NCI-H2171 (cell line): ENCODE results near the gene GMPPB.
"Not testable (repeated sequence)": the region's sequence is repeated elsewhere in the genome, so short reads cannot be mapped to it uniquely, and the experiment has no call there.

Experiments
- DNase-seq: peaks from one replicate; lab custom pipeline; 2025; lab: John Stamatoyannopoulos, UW

Gene GMPPB

DNA sequence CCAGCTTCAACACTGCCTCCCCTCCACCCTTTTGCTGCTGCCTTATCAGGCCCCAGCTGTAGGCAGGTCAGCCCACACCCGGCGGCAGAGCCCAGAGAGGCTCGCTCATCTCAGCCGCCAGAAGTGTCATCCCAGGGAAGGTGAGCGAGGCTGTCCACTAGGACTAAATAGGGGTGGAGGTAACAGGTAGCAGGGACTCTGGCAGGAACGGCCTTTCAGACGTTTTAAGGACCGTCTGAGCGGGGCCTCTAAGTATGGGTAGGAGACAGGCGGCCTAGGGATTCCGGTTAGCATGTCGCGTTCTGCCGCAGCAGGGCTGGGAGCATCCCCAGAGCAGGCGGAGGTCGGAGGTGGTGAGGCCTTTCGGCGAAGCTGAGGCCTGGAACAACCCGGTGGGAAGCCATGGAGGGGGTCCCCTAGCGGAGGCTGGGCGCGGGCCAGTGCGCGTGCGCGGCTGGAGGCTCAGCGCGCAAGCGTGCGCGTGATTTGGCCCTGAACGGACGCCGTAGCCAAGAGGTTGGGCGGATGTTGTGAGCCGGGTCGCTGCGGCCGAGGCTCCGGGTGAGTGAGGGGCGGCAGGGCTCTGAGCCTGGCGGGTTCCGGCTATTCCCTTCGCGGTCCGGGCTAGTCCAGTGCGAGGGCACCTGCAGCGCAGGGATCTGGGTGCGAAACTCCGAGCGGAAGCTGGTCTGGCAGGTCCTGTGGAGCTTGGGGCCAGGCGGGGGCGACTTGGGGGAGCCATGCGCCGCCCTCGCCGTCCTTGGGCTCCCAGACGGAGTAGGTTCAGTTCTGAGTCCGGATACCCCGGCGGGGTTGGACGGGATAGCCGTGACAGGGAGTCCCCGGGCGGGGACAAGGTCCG lies 34.5 kb downstream of the GMPPB start, which contains the start of the genes MST1 and RNF123:
MST1 (minus strand) TSS at position 429 of the 862 bp plus-strand sequence. CDS start 783 bp downstream, outside the sequence.
RNF123 (plus strand) TSS at position 512 of the 862 bp plus-strand sequence. CDS start 1,609 bp downstream, outside the sequence.
- DNase-seq, result no peak

DNA sequence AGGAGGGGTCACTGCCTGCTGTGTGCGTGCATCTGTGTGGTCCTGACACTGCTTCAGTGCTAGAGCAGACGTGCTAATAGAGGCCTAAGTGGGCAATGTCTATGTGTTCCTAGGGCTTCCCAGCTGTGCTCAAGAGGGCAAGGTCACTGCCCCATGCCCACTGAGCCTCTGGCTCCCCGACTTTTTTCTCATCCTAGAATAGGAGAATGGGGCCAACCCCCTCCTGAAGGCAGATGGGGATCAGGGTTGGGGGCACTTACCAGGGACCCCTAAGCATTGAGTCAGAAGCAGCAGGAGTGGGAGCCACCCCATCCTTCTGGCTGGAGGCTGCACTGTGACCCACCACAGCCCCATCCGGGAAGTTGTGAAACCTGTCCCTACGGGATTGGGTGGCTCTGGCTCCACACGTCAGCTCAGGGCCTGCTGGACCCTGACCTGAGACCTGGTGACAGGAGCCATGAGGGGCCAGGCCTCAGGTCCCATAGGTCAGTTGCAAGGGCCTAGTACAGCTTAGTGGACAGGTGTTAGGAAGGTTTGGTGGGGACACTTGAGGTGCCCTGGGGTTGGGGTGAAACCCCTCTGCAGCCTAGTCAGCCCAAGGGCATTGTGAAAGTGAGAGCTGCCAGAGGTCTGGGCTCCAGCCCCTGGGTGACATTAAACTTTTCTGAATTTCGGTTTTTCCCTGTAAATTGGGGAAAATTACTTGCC lies 35.3 kb downstream of the GMPPB start:
- DNase-seq, result not testable (repeated sequence)

DNA sequence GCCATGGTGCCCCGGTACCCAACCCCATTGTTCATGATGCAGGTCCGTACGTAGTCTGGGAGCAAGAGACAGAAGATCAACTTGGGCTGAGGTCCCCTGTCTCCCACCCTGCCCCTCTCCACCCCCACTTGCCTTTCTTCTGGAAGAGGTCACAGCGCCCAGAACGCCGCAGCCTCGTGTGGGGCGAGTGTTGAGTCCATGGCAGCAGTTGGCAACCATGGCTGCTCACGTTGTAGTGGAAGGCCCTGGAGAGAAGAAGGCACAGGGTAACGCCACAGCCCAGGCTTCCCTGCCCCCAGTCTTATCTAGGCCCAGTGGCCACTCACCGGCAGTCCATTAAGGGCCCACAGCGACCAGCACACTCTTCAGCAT lies 36.3 kb downstream of the GMPPB start:
- not testable (repeated sequence) for DNase-seq

DNA sequence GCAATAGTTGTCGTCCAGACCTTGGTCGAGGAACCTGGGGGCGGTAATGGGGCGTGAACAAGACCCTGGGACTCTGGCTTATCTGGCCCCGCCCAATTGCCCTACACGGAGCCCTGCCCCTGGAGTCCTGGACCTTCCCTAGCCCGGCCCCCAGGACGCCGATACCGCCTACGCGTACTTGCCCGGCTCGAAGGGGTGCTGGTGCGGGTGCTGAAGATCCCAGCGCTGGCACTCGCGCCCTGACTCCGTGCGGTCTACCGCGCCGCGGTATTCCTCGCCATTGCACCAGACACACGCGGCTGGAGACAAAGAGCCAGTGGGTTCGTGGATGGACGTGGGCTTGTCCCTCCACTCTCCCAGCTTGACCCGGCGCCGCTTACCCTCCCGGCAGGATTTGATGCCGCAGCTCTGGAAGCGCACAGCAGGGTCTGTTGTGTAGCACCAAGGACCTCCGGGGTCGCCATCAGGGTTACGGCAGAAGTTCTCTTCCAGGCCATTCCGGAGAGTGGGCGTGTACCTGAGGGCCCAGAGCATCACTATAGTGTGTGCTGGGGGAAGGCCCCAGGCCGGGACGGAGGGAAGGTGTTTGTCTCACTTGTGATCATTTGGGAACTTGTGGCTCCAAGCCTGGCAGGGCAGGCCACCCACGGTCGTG lies 36.9 kb downstream of the GMPPB start:
- not testable (repeated sequence) for DNase-seq

DNA sequence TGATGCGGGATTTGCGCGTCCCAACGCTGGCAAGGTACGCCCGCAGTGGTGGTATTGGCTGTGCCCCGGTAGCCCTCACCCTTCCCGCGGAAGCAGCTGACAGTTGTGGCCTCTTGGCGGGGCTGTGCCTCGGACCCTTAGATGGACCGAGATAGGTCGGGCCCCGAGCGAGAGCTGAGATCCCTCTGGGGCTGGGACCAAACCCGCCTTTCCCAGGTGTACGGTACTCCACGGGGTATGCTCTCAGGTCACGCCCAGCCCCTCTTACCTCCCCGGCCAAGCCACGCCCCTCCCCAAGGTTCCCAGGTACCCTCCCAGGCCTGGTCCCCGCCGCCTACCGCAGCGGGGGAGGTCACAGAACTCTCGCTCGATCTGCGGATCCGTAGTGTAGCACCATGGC lies 37.4 kb downstream of the GMPPB start:
- DNase-seq, result not testable (repeated sequence)

DNA sequence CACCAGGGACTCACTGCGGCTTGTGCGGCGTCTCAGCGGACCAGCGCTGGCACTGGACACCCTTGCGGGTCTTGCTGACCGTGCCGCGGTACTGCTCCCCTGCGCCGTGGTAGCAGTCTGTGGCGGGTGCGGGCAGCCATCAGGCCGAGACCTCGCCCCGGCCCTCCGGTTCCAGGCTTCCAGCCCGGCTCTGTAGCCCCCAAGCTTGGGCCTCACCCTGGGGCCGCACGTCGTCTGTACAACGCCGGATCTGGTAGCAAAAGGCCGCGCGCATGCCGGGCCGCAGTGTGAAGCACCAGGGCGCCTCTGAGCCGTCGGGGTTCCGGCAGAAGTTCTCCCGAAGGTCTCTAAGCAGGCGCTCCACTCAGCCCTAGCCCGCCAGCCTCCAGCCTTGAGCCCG lies 37.9 kb downstream of the GMPPB start:
- not testable (repeated sequence) for DNase-seq

DNA sequence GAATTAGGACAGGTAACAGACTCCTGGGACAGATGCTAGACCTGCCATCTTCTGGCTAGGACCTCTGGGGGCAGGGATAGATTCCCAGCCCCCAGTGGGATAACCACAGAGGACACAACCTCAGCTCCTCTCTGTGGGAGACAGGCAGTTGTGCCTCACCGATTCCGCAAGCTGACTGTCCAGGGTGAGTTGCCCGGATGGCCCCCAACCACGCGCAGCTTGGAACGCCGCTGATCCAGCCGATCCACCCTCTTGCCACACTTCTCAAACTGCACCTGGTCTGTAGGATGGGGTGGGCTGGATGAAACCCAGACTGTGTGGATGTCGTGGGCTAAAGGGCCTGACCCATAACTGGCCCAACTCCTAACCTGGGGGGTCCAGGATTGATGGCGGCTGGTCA lies 38.6 kb downstream of the GMPPB start:
- not testable (repeated sequence) for DNase-seq

DNA sequence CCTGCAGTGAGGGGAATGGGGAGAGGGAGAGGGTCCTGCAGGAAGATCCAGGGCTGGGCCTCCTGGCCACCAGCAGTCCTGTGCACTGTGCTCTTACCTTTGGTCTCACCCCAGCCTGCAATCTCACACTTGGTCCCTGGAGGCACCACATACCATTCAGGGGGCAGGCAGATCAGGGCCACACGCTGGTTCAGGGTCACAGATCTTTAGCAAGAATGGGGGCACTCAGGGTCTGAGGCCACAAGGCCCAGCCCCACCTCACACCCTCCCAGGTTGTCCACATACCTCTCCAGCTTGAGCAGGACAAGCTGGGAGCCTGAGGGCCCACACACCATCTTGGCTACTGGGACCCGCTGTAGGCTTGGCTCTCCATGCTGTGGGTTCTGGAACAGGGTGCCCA lies 39.3 kb downstream of the GMPPB start:
- not testable (repeated sequence) for DNase-seq

DNA sequence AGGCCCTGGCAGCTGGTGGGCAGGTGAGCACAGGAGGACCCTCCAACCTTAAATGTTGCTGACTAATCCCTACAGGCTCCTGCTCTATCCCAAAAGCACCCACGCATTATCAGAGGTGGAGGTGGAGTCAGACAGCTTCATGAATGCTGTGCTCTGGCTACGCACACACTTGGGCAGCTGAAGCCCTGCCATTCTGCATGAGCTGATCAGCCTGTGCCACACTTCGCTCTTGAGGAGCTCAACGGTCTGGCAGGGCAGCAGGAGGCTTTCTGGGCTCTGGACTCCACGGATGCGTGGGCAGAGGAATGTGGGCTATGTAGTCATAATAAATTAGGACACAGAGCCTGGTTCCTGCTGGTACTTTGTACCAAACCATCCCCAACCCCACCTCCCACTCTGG lies 40.6 kb downstream of the GMPPB start:
- no peak for DNase-seq

DNA sequence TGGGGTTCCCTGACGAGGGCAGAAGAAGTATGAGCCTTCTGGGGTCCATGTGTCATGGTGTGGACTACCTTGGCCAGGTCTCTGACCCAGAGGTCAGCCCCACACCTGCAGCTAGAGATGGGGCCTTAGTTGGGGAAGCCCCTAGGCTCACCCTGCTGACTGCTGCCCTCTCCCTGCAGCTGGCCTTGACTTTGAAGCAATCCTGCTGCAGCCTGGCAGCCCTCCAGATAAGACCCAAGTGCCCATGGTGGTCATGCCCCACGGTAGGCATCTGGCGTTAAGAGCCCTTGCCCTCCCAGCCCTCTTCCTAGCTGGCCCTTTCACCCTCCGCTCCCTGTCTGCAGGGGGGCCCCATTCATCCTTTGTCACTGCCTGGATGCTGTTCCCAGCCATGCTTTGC lies 42.2 kb downstream of the GMPPB start:
- no peak for DNase-seq

DNA sequence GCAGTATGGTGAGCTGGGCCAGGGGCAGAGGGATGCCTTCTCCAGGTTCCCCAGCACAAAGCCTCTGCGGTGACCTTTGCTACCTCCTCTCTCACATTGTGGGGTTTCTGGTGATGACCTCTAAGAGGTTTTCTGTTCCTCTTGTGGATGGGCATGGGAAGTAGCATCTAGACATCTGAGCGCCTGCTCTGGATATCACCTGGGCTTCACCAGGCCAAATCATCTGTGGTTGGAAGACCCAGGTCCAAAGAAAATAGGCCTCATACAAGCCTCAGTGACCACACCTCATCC lies 42.6 kb downstream of the GMPPB start:
- DNase-seq, result no peak

DNA sequence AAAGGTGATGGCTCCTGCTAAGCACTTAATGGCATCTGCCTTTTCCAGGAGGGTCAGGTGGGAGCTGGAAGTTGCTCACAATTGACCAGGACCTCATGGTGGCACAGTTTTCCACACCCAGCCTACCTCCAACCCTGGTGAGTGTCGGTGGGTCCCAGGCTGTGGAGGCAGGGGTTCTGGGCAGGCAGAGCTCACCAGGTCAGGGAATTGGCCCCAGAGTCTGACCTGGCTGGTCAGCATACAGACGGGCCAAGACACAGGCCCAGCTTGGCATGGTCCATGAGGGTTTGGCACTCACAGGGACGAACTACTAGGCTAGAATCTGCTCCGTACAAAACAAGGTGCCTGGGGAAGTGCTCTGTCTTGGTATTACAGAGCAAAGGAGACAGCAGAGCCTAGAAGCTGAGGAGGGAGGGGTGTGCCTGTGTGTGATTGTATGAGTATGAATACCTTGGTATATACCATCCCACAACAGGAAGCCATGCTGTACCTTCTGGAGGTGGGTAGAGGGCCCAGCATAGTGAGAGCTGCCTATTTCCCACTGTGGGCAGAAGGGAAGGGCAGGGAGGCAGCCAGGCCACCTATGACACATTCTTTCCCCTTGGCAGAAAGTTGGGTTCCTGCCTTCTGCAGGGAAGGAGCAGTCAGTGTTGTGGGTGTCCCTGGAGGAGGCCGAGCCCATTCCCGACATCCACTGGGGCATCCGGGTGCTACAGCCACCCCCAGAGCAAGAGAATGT lies 43.1 kb downstream of the GMPPB start:
- no peak for DNase-seq

DNA sequence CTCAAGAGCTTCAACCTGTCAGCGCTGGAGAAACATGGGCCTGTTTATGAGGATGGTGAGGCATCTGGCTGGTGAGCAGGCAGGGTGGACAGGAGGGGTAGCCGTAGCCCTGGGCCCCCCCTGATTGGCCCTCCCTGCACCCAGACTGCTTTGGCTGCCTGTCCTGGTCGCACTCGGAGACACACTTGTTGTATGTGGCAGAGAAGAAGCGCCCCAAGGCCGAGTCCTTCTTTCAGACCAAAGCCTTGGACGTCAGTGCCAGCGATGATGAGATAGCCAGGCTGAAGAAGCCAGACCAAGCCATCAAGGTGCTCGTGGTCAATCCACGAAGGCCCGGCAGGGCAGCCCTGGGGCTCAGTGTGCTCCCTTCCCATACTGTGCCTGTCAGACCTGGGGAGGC lies 47.8 kb downstream of the GMPPB start:
- no peak for DNase-seq

DNA sequence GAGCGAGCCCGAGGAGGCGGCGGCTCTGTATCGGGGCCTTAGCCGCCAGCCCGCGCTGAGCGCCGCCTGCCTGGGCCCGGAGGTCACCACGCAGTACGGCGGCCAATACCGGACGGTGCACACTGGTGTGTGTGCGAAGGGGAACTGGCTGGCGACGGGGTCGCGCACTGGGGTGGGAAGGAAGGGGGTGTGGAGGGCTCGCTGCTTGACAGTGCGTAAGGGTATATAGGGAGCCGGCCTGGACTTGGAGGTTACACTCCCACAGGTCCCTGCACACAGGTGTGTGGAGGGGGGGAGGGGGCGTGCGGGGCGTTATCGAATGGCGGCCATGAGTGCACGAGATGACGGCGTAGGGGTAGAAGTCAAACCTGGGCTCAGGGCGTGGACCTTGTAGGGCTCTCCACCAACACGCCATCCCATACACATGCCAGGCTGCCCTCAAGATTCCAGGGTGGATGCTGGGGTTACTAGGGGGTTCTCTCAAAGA lies 49.2 kb downstream of the GMPPB start:
- no peak for DNase-seq

DNA sequence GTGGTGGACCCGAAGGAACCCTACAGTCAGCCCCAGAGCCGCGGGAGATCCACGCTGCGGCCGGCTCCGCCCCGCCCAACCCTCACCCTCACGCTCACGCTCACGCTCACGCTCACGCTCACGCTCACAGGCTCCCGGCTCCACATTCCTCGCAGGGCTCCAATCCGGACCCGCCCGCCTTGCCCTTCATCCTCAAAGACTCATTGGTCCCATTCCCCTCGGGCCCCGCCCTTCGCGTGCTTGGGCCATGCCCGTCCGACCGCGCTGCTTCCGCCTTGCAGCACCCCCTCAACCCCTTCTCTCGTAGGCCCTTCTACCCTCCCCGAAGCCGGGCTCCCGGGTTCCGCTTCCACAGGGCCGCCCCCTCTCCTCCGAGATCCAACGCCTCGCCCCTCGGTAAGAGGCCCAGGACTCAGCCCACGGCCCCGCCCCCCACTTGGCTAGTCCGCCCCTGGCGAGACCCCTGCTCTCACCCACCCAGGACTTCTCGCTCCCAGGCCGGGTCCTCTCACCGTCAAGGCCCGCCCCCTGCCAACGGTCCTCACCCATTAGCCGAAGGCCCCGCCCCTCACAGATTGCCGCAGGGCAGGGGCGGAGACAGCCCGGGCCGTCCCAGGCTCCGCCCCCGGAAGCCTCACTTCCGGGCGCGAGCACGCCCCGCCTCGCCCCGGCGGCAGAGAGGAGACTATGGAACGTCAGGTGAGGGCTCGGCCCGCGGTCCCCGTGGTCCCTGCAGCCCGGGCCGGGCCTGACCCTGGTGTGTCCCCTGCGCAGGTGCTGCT lies 49.8 kb downstream of the GMPPB start, which contains the start of gene APEH:
APEH (plus strand) TSS at position 637 of the 782 bp plus-strand sequence; CDS start at position 688, 51 bp downstream.
- no peak for DNase-seq

DNA sequence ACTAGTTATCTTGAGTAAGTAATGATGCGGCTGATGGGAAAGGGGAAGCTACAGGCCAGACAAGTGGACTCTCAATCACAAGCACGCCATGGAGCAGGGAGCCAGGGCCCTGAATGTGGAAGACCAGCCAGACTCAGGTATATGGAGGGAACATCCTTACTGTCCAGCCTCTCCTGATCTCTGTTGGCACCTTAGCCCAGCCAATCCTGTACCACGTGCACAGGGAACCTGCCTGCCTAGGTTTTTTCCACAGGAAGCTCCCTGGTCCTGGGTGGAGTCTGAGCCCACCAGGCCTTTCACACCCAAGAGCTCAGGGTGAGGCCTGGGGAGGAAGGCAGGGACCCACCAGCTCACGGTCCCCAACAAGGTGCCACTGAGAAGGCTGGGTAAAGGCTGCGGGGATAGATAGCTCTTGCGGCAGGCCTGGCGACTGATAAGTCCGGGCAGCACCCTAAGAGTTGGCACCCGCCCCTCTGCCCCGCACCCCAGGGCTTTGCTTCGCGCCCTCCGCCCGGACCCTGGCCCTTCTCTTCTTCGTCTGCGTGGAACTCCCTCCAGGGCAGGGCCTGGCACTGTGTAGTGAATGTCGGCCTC lies 50.5 kb downstream of the GMPPB start:
- no peak for DNase-seq

DNA sequence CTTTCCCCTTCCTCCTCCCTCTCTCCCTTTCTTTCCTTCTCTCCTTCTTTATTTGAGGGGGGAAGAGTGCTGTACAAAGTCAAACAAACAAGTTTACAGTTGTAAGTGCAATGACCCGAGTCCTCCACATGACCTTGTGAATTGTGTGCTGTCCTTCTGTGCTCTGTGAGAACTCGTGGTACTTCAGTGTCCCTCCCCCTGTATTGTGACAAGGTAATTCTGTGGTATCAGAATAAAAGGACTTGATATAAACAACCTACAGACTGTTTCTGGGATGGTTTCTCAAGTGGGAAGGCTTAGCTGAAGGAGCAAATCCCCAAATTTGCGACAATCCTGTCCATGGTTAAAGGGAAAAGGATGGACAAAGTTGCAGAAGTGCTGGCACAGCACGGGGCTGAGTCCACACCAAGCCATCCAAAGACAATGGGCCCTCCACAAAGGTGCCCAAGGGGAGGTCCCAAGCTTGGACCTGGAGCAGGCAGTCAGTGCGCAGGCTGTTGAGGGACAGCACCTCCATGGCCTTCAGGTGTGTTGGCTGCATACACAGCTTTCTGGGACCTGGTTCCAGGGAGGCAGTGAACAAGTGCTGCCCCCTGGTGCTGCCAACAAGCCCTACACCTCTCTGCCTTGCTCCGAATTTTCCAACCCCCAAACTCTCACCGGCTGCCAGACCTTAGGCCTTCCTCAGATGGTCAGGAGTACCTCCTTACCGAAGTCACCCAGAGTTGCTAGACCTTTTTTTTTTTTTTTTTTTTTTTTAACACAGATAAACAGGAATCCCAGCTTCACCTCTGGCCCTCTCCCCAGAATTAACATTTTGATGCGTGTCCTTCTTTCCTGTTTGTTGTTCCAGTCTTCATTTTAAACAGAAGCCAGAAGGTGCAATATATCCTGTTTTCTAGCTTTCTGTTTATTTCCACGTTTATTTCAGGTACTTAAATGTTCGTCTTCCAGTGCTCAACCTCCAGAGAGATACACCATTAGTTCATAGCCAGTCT lies 52.2 kb downstream of the GMPPB start:
- DNase-seq, result no peak

DNA sequence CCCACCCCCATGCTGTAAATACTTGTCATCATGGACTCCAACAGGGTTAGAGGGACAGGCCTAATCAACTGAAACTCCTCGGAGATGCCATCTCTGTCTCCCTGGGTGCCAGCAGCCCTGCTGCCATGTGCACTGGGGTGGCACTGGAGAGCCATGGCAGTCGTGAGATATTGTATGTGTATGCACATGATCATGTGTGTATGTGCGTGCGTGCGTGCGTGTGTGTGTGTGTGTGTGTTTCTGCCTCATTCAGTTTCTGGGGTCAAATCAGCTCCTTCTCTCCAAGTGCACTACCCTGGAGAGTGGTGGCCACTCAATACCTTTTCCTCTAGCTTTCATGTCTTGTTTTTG lies 52.8 kb downstream of the GMPPB start:
- no peak for DNase-seq
